GM13977 (cell line): ENCODE measurements around the gene ASB6.

Experiments used
- DNase-seq: peaks from one replicate; pipeline ENCODE4 v3.0.0; 2012; ENCODE audit warnings: low spot score
- in situ Hi-C: fragments of 300-500 bp; cut with MboI; formaldehyde crosslinking; loops from one replicate; pipeline ENCODE4 v1.12.0; 2022; ENCODE audit warnings: low sequenced_read_pairs, low pct_unique_long_range_greater_than_20kb, mixed read lengths, inconsistent platforms; ENCODE audit not compliant: unreplicated experiment
- TF ChIP-seq, protein P1 (sequence below): IDR thresholded peaks from 2 replicates; pipeline ENCODE4 v1.5.1; 2012; ENCODE audit warnings: mild to moderate bottlenecking, control low read depth; ENCODE audit not compliant: insufficient read depth; ENCODE audit errors: extremely low read depth, missing control alignments

ASB6 gene

DNA sequence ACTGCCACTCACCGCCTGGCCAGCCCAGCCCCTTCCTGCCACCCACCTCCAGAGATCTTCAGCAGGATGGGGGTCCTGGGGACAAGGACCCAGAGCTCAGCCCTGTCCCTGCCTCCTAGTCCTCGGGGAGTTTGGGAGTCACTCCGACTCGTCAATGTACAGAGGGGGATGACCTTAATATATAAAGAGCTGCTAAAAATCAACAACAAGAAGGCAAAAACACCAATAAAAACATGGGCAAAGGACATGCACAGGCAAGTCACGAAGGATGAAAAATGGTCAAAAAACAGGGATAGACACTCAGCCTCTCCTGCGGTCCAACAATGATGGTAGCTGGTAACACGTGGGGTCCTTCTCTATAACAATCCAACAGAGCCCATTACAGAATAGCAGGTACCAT lies 4.7 kb upstream of the ASB6 start:
- no peak for DNase-seq
- in situ Hi-C loops, result no loop called here
- TF ChIP-seq, protein P1, sequence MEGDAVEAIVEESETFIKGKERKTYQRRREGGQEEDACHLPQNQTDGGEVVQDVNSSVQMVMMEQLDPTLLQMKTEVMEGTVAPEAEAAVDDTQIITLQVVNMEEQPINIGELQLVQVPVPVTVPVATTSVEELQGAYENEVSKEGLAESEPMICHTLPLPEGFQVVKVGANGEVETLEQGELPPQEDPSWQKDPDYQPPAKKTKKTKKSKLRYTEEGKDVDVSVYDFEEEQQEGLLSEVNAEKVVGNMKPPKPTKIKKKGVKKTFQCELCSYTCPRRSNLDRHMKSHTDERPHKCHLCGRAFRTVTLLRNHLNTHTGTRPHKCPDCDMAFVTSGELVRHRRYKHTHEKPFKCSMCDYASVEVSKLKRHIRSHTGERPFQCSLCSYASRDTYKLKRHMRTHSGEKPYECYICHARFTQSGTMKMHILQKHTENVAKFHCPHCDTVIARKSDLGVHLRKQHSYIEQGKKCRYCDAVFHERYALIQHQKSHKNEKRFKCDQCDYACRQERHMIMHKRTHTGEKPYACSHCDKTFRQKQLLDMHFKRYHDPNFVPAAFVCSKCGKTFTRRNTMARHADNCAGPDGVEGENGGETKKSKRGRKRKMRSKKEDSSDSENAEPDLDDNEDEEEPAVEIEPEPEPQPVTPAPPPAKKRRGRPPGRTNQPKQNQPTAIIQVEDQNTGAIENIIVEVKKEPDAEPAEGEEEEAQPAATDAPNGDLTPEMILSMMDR, result no peak

DNA sequence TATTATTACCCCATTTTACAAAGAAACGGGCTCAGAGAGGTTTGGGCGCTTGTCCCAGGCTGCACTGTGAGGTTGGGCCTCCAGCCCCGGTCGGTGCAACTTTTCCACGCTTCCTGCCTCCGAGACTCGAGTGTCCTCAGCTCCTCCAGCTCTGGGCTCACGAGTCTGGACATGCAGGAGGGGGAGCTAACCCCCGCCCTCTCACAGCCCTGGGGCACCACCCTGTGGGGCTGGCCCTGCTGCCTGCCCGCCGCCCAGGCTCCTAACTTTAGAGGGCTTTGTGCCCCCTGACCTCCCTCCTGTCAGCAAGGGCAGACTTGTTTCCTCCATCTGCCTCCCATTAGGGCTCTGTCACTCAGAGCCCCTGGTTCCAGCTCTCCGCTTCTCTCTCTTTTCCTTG lies 4.3 kb upstream of the ASB6 start:
- in situ Hi-C loops, result no loop called here

DNA sequence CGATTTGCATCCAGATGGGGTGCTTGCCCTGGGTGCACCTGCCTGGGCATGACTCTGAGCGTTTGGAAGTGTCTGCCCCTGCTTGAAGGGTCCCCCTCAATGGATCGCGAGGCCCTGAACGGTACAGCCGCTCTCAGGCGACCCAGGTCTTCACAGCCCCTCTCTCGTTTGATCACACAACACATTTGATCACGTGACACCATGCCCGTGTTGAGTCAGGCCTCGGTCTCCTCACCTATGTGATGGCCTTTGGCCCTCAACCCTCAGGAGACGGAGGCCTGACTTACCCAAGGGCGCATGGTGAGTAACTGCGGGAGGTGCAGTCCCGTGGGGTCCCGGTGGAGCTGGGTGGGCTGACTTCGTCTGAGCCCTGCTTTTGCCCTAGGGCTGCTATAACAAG lies 3.0 kb upstream of the ASB6 start:
- DNase-seq, result no peak
- in situ Hi-C loops, result no loop called here
- TF ChIP-seq, protein P1, result no peak

More for the DNA sequence above, 4.3 kb upstream of the ASB6 start:
- no peak for DNase-seq
- TF ChIP-seq, protein P1, result no peak

DNA sequence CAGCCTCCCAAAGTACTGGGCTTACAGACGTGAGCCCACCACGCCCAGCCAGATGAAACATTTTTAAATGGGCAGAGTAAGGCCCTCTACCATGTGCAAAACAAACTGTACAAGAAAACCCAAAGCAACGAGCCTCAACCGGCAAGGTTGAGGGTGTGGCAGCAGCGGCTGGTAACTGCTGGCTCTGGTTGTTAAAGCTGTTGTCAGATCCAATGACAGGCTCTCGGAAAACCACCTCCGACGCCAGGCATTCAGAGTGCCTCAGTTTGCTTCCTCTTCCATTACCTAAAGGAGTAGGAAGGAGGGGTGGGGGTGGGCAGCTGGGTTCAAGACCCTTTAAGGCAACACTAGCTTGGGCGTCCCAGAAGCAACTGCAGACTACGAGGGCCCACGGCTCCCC lies 2.4 kb upstream of the ASB6 start:
- DNase-seq, result no peak
- TF ChIP-seq, protein P1, result no peak
- in situ Hi-C loops, result no loop called here

DNA sequence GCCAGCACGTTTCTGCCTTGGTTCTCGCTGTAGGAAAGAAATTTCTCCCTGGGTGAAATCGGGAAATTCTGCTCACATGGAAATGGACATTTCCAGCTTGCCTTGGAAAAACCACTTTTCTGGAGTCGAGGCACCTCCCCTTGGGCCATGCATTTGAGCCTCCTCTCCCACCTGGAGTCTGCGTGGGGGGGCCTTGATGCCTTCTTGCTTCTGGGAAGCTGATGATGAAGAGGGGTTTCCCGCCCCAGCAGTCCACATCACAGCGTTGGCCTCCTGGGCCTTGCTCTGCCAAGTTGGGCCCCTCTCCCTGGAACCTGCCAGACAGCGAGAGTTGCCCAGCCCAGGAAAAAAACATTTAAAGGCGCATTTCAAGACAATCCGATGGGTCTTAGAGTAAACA lies 1.8 kb upstream of the ASB6 start:
- in situ Hi-C loops, result no loop called here
- TF ChIP-seq, protein P1, result no peak
- no peak for DNase-seq

DNA sequence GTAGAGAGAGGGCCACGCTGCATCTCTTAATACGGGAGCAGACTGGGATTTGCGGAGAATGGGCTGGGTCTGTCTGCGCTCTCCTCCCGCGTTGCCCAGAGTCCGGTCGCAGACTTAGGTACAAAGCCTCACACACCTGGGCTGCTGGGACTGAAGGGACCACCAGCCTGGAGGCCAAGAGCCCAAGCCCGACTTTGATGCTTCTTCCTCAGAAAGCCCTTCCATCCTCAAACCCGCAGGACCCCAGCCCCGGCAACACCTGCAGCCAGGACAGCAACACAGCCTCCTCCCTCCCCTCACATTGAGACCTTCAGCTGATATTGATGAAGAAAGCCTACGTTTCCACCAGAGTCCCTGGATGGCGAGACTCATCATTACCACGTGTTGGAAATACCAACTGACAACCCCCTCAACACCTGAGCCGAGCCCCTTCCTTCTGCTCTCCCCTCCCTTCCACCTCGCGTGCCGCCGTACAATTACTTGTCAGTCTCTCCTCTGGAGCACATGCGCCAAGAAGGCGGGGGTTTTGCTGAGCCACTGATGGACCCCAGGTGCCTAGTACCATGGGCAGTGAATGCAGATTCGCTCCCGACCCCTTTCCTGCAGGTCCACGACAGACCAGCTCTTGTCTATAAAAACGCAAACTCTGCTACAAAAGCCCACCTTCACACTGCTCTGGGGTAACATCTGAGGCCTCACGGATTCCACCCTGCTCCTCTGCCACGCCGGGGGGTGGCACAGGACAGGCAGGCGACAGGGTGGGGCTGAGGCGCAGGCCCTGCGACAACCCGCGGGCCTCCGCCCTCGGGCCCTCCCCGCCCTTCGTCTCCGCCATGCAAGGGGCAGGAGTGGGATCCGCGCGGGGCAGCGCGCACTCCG lies 841 bp downstream of the ASB6 start:
- in situ Hi-C loops, result no loop called here
- TF ChIP-seq, protein P1, result no peak
- no peak for DNase-seq
